ENCODE measurements around the gene MBNL2. TPM values are rescaled to one million over a fixed set of nuclear protein-coding genes. Genes with fewer than 3 reads are reported as not detected.
"Not testable (repeated sequence)": the region's sequence is repeated elsewhere in the genome, so short reads cannot be mapped to it uniquely, and the experiment has no call there.

The MBNL2 gene
- total and polyA plus RNA-seq, 5 donors, result 23.2 to 89.6 (median 75.8) TPM

GRCh38 chr13:97352012-97352411, 129.9 kb downstream of the MBNL2 start:
- WGBS, result 39% methylated on average over 1 of the region's 1 CpG
- DNase-seq; intact Hi-C loops (cut with DNase I); H3K4me1 ChIP-seq (ENCODE audit: control insufficient read depth, insufficient read depth, low read length); H3K27me3 ChIP-seq (ENCODE audit: control insufficient read depth, insufficient read depth); H3K9me3 ChIP-seq (ENCODE audit: control insufficient read depth, low read length); H3K4me3 ChIP-seq (ENCODE audit: low read length): not testable (repeated sequence)
- ATAC-seq, result peak; percentile 77
- H3K27ac ChIP-seq (ENCODE audit: low read length), result peak overlapping the region; percentile 57

GRCh38 chr13:97352815-97353214, 130.7 kb downstream of the MBNL2 start:
- Histone ChIP-seq H3K4me1 (ENCODE audit: control insufficient read depth, insufficient read depth, low read length) (peaks cover 6% of the 10 kb centered on the region), H3K27ac (ENCODE audit: low read length) (no peak overlapping the region), H3K9me3 (ENCODE audit: control insufficient read depth, low read length) (no peaks in the 10 kb centered on the region), H3K27me3 (ENCODE audit: control insufficient read depth, insufficient read depth) (no peaks in the 10 kb centered on the region), H3K4me3 (ENCODE audit: low read length) (no peak overlapping the region)
- ATAC-seq (no peak), DNase-seq (no peak)
- intact Hi-C loops (cut with DNase I), result no loop called here

GRCh38 chr13:97353927-97354675, 132.0 kb downstream of the MBNL2 start:
- ATAC-seq (no peak), DNase-seq (no peak)
- intact Hi-C loops (cut with DNase I), result no loop called here
- Histone ChIP-seq H3K4me1 (ENCODE audit: control insufficient read depth, insufficient read depth, low read length) (peaks cover 6% of the 10 kb centered on the region), H3K9me3 (ENCODE audit: control insufficient read depth, low read length) (no peaks in the 10 kb centered on the region), H3K27me3 (ENCODE audit: control insufficient read depth, insufficient read depth) (no peaks in the 10 kb centered on the region), H3K4me3 (ENCODE audit: low read length) (no peak overlapping the region), H3K27ac (ENCODE audit: low read length) (peak overlapping the region; percentile 45)
- 92% methylated on average over 4 of the region's 4 CpGs for WGBS

GRCh38 chr13:97354808-97355207, 132.7 kb downstream of the MBNL2 start:
- H3K27ac ChIP-seq (ENCODE audit: low read length), result no peak overlapping the region
- WGBS, result 86% methylated on average over 5 of the region's 5 CpGs
- no peaks in the 10 kb centered on the region for H3K27me3 ChIP-seq (ENCODE audit: control insufficient read depth, insufficient read depth)
- ATAC-seq, result no peak
- intact Hi-C loops (cut with DNase I), result loop anchor here in 3 of 4 donors (5.0 kb wide), 2 partner anchors 243 to 248 kb away; no protein-coding TSS in a partner anchor
- no peak overlapping the region for H3K4me3 ChIP-seq (ENCODE audit: low read length)
- DNase-seq, result no peak
- no peaks in the 10 kb centered on the region for H3K9me3 ChIP-seq (ENCODE audit: control insufficient read depth, low read length)
- H3K4me1 ChIP-seq (ENCODE audit: control insufficient read depth, insufficient read depth, low read length), result peaks cover 6% of the 10 kb centered on the region

GRCh38 chr13:97356592-97356991, 134.5 kb downstream of the MBNL2 start:
- Histone ChIP-seq H3K4me1 (ENCODE audit: control insufficient read depth, insufficient read depth, low read length) (peaks cover 8% of the 10 kb centered on the region), H3K4me3 (ENCODE audit: low read length) (no peak overlapping the region), H3K27me3 (ENCODE audit: control insufficient read depth, insufficient read depth) (no peaks in the 10 kb centered on the region), H3K9me3 (ENCODE audit: control insufficient read depth, low read length) (no peaks in the 10 kb centered on the region), H3K27ac (ENCODE audit: low read length) (no peak overlapping the region)
- intact Hi-C loops (cut with DNase I), result loop anchor here in 3 of 4 donors (5.0 kb wide), 2 partner anchors 244 to 249 kb away; no protein-coding TSS in a partner anchor
- 90% methylated on average over 8 of the region's 8 CpGs for WGBS
- DNase-seq (no peak), ATAC-seq (no peak)

GRCh38 chr13:97359181-97360057, 137.3 kb downstream of the MBNL2 start:
- Histone ChIP-seq H3K9me3 (ENCODE audit: control insufficient read depth, low read length) (no peaks in the 10 kb centered on the region), H3K27me3 (ENCODE audit: control insufficient read depth, insufficient read depth) (no peaks in the 10 kb centered on the region), H3K4me3 (ENCODE audit: low read length) (no peak overlapping the region), H3K4me1 (ENCODE audit: control insufficient read depth, insufficient read depth, low read length) (peaks cover 9% of the 10 kb centered on the region), H3K27ac (ENCODE audit: low read length) (no peak overlapping the region)
- DNase-seq (no peak), ATAC-seq (peak; percentile 87 to 89)
- 31% methylated on average over 8 of the region's 8 CpGs for WGBS
- intact Hi-C loops (cut with DNase I), result loop anchor here (2.0 to 10.0 kb wide), 6 partner anchors 137 to 335 kb away; partner anchors contain the start of gene MBNL2 (in 1 of the 4)

- no peaks in the 10 kb centered on the region for H3K9me3 ChIP-seq (ENCODE audit: control insufficient read depth, low read length)
- H3K4me1 ChIP-seq (ENCODE audit: control insufficient read depth, insufficient read depth, low read length), result peaks cover 9% of the 10 kb centered on the region
- no peak for ATAC-seq
- WGBS, result 80% methylated on average over 4 of the region's 4 CpGs
- no peak overlapping the region for H3K4me3 ChIP-seq (ENCODE audit: low read length)
- no peak for DNase-seq
- intact Hi-C loops (cut with DNase I), result loop anchor here in 2 of 4 donors (5.0 to 10.0 kb wide), 3 partner anchors 138 to 336 kb away; partner anchors contain the start of gene MBNL2 (in 1 of the 2)
- no peaks in the 10 kb centered on the region for H3K27me3 ChIP-seq (ENCODE audit: control insufficient read depth, insufficient read depth)
- H3K27ac ChIP-seq (ENCODE audit: low read length), result no peak overlapping the region
These were observed 138.5 kb downstream of the MBNL2 start for GRCh38 chr13:97360610-97361009.

GRCh38 chr13:97364031-97364430, 141.9 kb downstream of the MBNL2 start:
- ATAC-seq, result no peak
- no peak overlapping the region for H3K4me3 ChIP-seq (ENCODE audit: low read length)
- peaks cover 8% of the 10 kb centered on the region for H3K4me1 ChIP-seq (ENCODE audit: control insufficient read depth, insufficient read depth, low read length)
- intact Hi-C loops (cut with DNase I), result loop anchor here in 2 of 4 donors (5.0 to 10.0 kb wide), 3 partner anchors 142 to 339 kb away; partner anchors contain the start of gene MBNL2 (in 1 of the 2)
- H3K27me3 ChIP-seq (ENCODE audit: control insufficient read depth, insufficient read depth), result no peaks in the 10 kb centered on the region
- WGBS, result 95% methylated on average over 1 of the region's 1 CpG
- no peaks in the 10 kb centered on the region for H3K9me3 ChIP-seq (ENCODE audit: control insufficient read depth, low read length)
- no peak for DNase-seq
- H3K27ac ChIP-seq (ENCODE audit: low read length), result no peak overlapping the region

GRCh38 chr13:97364827-97365226, 142.7 kb downstream of the MBNL2 start:
- Histone ChIP-seq H3K27ac (ENCODE audit: low read length) (no peak overlapping the region), H3K4me3 (ENCODE audit: low read length) (no peak overlapping the region), H3K4me1 (ENCODE audit: control insufficient read depth, insufficient read depth, low read length) (peaks cover 10% of the 10 kb centered on the region), H3K27me3 (ENCODE audit: control insufficient read depth, insufficient read depth) (no peaks in the 10 kb centered on the region), H3K9me3 (ENCODE audit: control insufficient read depth, low read length) (no peaks in the 10 kb centered on the region)
- intact Hi-C loops (cut with DNase I), result loop anchor here in 2 of 4 donors (5.0 to 10.0 kb wide), 3 partner anchors 143 to 340 kb away; partner anchors contain the start of gene MBNL2 (in 1 of the 2)
- ATAC-seq, result no peak
- no peak for DNase-seq
- 90% methylated on average over 4 of the region's 4 CpGs for WGBS

- 96% methylated on average over 5 of the region's 5 CpGs for WGBS
- H3K4me3 ChIP-seq (ENCODE audit: low read length), result no peak overlapping the region
- DNase-seq (no peak), ATAC-seq (no peak)
- peaks cover 9% of the 10 kb centered on the region for H3K4me1 ChIP-seq (ENCODE audit: control insufficient read depth, insufficient read depth, low read length)
- no peaks in the 10 kb centered on the region for H3K27me3 ChIP-seq (ENCODE audit: control insufficient read depth, insufficient read depth)
- intact Hi-C loops (cut with DNase I), result loop anchor here in 1 of 4 donors (10.0 kb wide), 2 partner anchors 289 to 341 kb away; no protein-coding TSS in a partner anchor
- H3K9me3 ChIP-seq (ENCODE audit: control insufficient read depth, low read length), result no peaks in the 10 kb centered on the region
- H3K27ac ChIP-seq (ENCODE audit: low read length), result no peak overlapping the region
These were observed 144.1 kb downstream of the MBNL2 start for GRCh38 chr13:97366172-97366688.

Data from right cardiac atrium (tissue), 5 donors.